Spleen (tissue), 7 donors: ENCODE results near the gene BRSK2.

Source experiments
- CTCF ChIP-seq, 11 experiments: fragments of 200-600 bp in 7 of 11; fragments of 450-650 bp in 4 of 11; sonication (generic) in 4 of 11; IDR thresholded peaks in 8 of 11; conservative IDR thresholded peaks in 3 of 11; 1 replicate in 7 of 11; 2 replicates in 4 of 11; pipeline versions ENCODE4 v1.4.0 to v1.8.0; 2016 to 2021; ENCODE audit warnings: antibody characterized with exemption in 11 of 11, inconsistent platforms in 4 of 11, mild to moderate bottlenecking in 1 of 11
- POLR2AphosphoS5 ChIP-seq, 3 donors: sonication (generic); formaldehyde crosslinking; IDR thresholded peaks; one replicate each; pipeline ENCODE4 v1.5.1; 2017; ENCODE audit warnings: antibody characterized with exemption in 3 of 3
- donor health status: DM: no; HTN: no; CAD: no; lungs with moderate emphysema.
- donor health status: DM: no; HTN: no; CAD: no.
- donor health status: DM: no; HTN: no; CAD: no.

- TF ChIP-seq CTCF (IDR thresholded peaks at IDR 0.05 in 8 of 11, conservative IDR thresholded peaks at IDR 0.05 in 3 of 11) (no peak), POLR2AphosphoS5 (IDR thresholded peaks at IDR 0.05) (peak in 2 of 3 donors; percentile 16)
Measured at GRCh38 chr11:1463056-1463455, 73.3 kb downstream of the BRSK2 start.
